HepG2 (cell line): Measurements from ENCODE around the gene EFNA2. TPM values are rescaled to one million over a fixed set of nuclear protein-coding genes. Genes with fewer than 3 reads are reported as not detected.
A peak's percentile ranks its signal among the peaks of the same experiment; 100 is the strongest.

Source experiments
- DNMT1 ChIP-seq: sonication (generic); formaldehyde crosslinking; IDR thresholded peaks from 2 replicates; pipeline ENCODE4 v1.5.1; 2020; ENCODE audit warnings: mild to moderate bottlenecking, missing genetic modification reagents
- DPF2 ChIP-seq: sonication (generic); formaldehyde crosslinking; IDR thresholded peaks from 2 replicates; pipeline ENCODE4 v1.4.0; 2020; ENCODE audit warnings: mild to moderate bottlenecking, low read depth, missing genetic modification reagents, borderline replicate concordance
- ELF1 ChIP-seq: sonication (generic); formaldehyde crosslinking; IDR thresholded peaks from 2 replicates; pipeline ENCODE4 v1.4.0; 2020; ENCODE audit warnings: missing genetic modification reagents
- GABPA ChIP-seq, 2 experiments: IDR thresholded peaks; 2 replicates each; pipeline ENCODE4 v1.6.1; 2011 to 2016; ENCODE audit warnings: low read depth in 2 of 2, low read length in 1 of 2, missing biosample characterization in 1 of 2, missing genetic modification characterization in 1 of 2
- IKZF4 ChIP-seq: sonication (generic); formaldehyde crosslinking; IDR thresholded peaks from 2 replicates; pipeline ENCODE4 v1.5.1; 2020; ENCODE audit warnings: borderline replicate concordance, mild to moderate bottlenecking, low read depth, missing genetic modification reagents; ENCODE audit errors: not compliant biosample characterization
- JUND ChIP-seq: sonication (generic); formaldehyde crosslinking; IDR thresholded peaks from 2 replicates; pipeline ENCODE4 v1.8.0; 2022; ENCODE audit warnings: mild to moderate bottlenecking, missing genetic modification reagents
- NFE2L1 ChIP-seq: sonication (generic); formaldehyde crosslinking; IDR thresholded peaks from 2 replicates; pipeline ENCODE4 v1.4.0; 2020; ENCODE audit warnings: missing genetic modification reagents, mild to moderate bottlenecking, borderline replicate concordance
- POLR2AphosphoS5 ChIP-seq: IDR thresholded peaks from 2 replicates; pipeline ENCODE4 v1.6.1; 2012; ENCODE audit warnings: low read depth, low read length
- THYN1 ChIP-seq: sonication (generic); formaldehyde crosslinking; IDR thresholded peaks from 2 replicates; pipeline ENCODE4 v1.8.1; 2023; ENCODE audit warnings: low read depth, mild to moderate bottlenecking, moderate library complexity, missing genetic modification reagents, borderline replicate concordance
- U2AF2 ChIP-seq: fragments of 200-400 bp; formaldehyde crosslinking; IDR thresholded peaks from 2 replicates; pipeline ENCODE4 v1.6.1; 2017; ENCODE audit warnings: low read depth, mild to moderate bottlenecking, low read length
- ZBTB1 ChIP-seq: sonication (generic); formaldehyde crosslinking; IDR thresholded peaks from 2 replicates; pipeline ENCODE4 v1.4.0; 2020; ENCODE audit warnings: missing genetic modification reagents, borderline replicate concordance
- ZNF672 ChIP-seq: sonication (generic); formaldehyde crosslinking; IDR thresholded peaks from 2 replicates; pipeline ENCODE4 v1.8.1; 2022; ENCODE audit warnings: missing genetic modification reagents
- polyA plus RNA-seq, 8 experiments: library from polyadenylated mRNA; depleted of rRNA in 3 of 8; stranded (reverse) in 7 of 8; unstranded in 1 of 8; fragments of >200 nt; fragmentation: Illumina TruSeq in 4 of 8; extraction: Trizol in 4 of 8; gene quantifications; 2 replicates each; pipeline versions ENCODE4 v1.2.1 to v1.2.3, GENCODE V29; 2011 to 2016; ENCODE audit warnings: low read depth in 4 of 8, missing spikeins in 1 of 8, mixed read lengths in 1 of 8; ENCODE audit not compliant: insufficient read depth in 1 of 8
- total RNA-seq, 5 experiments: library from RNA; depleted of rRNA; stranded (reverse); fragments of >200 nt; fragmentation: Illumina TruSeq; extraction: Trizol; gene quantifications; 2 replicates each; pipeline ENCODE4 v1.2.3, GENCODE V29; 2016; ENCODE audit warnings: low read depth in 1 of 5
- TF ChIP-seq, protein P1 (sequence below): sonication (generic); formaldehyde crosslinking; IDR thresholded peaks from 2 replicates; pipeline ENCODE4 v1.8.0; 2022; ENCODE audit warnings: missing genetic modification reagents, mild to moderate bottlenecking, borderline replicate concordance
- TF ChIP-seq, protein P2 (sequence below): sonication (generic); formaldehyde crosslinking; IDR thresholded peaks from 2 replicates; pipeline ENCODE4 v1.8.1; 2023; ENCODE audit warnings: mild to moderate bottlenecking, missing genetic modification reagents, borderline replicate concordance
- TF ChIP-seq, protein P3 (sequence below): sonication (generic); formaldehyde crosslinking; IDR thresholded peaks from 2 replicates; pipeline ENCODE4 v1.5.0; 2020; ENCODE audit warnings: mild to moderate bottlenecking, missing genetic modification reagents, borderline replicate concordance
- TF ChIP-seq, protein P4 (sequence below): sonication (generic); formaldehyde crosslinking; IDR thresholded peaks from 2 replicates; pipeline ENCODE4 v1.4.0; 2020; ENCODE audit warnings: missing genetic modification reagents, mild to moderate bottlenecking, borderline replicate concordance

EFNA2 gene
- total and polyA plus RNA-seq, 2 of the 13 experiments (the other 11 are each of a cell fraction or from before 2014, with no cell fraction given): 6.0 to 9.9 TPM

DNA sequence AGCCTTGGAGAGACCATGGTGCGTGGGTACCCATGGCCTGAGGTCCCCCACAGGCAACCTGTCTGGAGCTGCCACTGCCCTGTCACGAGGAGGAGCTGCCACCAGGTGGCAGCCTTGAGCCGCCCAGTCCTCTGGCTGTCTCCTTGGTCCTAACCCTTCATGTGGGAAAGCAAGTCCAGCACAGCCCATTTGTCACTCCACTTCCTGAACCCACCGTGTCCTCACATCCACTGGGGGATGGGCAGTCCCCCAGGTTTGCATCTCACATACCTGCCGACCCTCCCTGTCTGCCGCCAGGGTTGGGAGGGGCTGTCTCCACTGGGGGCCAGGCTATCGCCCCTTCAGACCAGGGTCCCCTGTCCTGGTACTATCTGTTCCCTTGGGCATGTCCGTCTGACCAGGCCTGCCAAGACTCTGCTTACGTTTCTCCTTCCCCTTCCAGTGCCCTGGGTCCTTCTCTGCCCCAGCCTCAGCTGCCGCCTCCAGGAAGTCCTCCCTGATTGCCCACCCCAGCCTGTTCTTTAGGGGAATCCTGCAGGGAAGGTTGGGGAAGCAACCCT, 5.8 kb upstream of the EFNA2 start (continued):
- TF ChIP-seq, protein P1, sequence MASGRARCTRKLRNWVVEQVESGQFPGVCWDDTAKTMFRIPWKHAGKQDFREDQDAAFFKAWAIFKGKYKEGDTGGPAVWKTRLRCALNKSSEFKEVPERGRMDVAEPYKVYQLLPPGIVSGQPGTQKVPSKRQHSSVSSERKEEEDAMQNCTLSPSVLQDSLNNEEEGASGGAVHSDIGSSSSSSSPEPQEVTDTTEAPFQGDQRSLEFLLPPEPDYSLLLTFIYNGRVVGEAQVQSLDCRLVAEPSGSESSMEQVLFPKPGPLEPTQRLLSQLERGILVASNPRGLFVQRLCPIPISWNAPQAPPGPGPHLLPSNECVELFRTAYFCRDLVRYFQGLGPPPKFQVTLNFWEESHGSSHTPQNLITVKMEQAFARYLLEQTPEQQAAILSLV (CRISPR knock-in tag): no peak
- TF ChIP-seq DNMT1 (CRISPR knock-in tag) (no peak), POLR2AphosphoS5 (no peak), THYN1 (CRISPR knock-in tag) (no peak), U2AF2 (no peak), GABPA (IDR thresholded peaks at IDR 0.05; ENCODE audit: low read depth, low read length) (no peak), GABPA (CRISPR knock-in tag; IDR thresholded peaks at IDR 0.05; ENCODE audit: low read depth) (no peak), ZBTB1 (CRISPR knock-in tag) (no peak), DPF2 (CRISPR knock-in tag) (no peak), IKZF4 (CRISPR knock-in tag) (no peak), ZNF672 (CRISPR knock-in tag) (no peak), JUND (CRISPR knock-in tag) (no peak), NFE2L1 (no peak), ELF1 (CRISPR knock-in tag) (0 out of 2 replicates have a peak, but pooled peaks have one; percentile 18)
- TF ChIP-seq, protein P2, sequence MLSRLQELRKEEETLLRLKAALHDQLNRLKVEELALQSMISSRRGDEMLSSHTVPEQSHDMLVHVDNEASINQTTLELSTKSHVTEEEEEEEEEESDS (CRISPR knock-in tag): no peak
- TF ChIP-seq, protein P3, sequence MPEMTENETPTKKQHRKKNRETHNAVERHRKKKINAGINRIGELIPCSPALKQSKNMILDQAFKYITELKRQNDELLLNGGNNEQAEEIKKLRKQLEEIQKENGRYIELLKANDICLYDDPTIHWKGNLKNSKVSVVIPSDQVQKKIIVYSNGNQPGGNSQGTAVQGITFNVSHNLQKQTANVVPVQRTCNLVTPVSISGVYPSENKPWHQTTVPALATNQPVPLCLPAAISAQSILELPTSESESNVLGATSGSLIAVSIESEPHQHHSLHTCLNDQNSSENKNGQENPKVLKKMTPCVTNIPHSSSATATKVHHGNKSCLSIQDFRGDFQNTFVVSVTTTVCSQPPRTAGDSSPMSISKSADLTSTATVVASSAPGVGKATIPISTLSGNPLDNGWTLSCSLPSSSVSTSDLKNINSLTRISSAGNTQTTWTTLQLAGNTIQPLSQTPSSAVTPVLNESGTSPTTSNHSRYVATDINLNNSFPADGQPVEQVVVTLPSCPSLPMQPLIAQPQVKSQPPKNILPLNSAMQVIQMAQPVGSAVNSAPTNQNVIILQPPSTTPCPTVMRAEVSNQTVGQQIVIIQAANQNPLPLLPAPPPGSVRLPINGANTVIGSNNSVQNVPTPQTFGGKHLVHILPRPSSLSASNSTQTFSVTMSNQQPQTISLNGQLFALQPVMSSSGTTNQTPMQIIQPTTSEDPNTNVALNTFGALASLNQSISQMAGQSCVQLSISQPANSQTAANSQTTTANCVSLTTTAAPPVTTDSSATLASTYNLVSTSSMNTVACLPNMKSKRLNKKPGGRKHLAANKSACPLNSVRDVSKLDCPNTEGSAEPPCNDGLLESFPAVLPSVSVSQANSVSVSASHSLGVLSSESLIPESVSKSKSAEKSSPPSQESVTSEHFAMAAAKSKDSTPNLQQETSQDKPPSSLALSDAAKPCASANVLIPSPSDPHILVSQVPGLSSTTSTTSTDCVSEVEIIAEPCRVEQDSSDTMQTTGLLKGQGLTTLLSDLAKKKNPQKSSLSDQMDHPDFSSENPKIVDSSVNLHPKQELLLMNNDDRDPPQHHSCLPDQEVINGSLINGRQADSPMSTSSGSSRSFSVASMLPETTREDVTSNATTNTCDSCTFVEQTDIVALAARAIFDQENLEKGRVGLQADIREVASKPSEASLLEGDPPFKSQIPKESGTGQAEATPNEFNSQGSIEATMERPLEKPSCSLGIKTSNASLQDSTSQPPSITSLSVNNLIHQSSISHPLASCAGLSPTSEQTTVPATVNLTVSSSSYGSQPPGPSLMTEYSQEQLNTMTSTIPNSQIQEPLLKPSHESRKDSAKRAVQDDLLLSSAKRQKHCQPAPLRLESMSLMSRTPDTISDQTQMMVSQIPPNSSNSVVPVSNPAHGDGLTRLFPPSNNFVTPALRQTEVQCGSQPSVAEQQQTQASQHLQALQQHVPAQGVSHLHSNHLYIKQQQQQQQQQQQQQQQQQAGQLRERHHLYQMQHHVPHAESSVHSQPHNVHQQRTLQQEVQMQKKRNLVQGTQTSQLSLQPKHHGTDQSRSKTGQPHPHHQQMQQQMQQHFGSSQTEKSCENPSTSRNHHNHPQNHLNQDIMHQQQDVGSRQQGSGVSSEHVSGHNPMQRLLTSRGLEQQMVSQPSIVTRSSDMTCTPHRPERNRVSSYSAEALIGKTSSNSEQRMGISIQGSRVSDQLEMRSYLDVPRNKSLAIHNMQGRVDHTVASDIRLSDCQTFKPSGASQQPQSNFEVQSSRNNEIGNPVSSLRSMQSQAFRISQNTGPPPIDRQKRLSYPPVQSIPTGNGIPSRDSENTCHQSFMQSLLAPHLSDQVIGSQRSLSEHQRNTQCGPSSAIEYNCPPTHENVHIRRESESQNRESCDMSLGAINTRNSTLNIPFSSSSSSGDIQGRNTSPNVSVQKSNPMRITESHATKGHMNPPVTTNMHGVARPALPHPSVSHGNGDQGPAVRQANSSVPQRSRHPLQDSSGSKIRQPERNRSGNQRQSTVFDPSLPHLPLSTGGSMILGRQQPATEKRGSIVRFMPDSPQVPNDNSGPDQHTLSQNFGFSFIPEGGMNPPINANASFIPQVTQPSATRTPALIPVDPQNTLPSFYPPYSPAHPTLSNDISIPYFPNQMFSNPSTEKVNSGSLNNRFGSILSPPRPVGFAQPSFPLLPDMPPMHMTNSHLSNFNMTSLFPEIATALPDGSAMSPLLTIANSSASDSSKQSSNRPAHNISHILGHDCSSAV: no peak
- TF ChIP-seq, protein P4, sequence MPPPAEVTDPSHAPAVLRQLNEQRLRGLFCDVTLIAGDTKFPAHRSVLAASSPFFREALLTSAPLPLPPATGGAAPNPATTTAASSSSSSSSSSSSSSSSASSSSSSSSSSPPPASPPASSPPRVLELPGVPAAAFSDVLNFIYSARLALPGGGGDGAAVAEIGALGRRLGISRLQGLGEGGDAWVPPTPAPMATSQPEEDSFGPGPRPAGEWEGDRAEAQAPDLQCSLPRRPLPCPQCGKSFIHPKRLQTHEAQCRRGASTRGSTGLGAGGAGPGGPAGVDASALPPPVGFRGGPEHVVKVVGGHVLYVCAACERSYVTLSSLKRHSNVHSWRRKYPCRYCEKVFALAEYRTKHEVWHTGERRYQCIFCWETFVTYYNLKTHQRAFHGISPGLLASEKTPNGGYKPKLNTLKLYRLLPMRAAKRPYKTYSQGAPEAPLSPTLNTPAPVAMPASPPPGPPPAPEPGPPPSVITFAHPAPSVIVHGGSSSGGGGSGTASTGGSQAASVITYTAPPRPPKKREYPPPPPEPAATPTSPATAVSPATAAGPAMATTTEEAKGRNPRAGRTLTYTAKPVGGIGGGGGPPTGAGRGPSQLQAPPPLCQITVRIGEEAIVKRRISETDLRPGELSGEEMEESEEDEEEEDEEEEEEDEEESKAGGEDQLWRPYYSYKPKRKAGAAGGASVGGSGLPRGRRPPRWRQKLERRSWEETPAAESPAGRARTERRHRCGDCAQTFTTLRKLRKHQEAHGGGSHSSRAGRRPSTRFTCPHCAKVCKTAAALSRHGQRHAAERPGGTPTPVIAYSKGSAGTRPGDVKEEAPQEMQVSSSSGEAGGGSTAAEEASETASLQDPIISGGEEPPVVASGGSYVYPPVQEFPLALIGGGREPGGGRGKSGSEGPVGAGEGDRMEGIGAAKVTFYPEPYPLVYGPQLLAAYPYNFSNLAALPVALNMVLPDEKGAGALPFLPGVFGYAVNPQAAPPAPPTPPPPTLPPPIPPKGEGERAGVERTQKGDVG (CRISPR knock-in tag): no peak
